ENCODE measurements around the gene POU3F2. TPM values are rescaled to one million over a fixed set of nuclear protein-coding genes. Genes with fewer than 3 reads are reported as not detected.

POU3F2 gene
- polyA plus RNA-seq, 3 donors: not detected

GRCh38 chr6:98787961-98788360, 46.4 kb upstream of the POU3F2 start:
- no peaks in the 10 kb centered on the region for H3K36me3 ChIP-seq (replicated peaks in 1 of 2; ENCODE audit: control insufficient read depth in 1 of 2, insufficient read depth in 2 of 2, low read length in 2 of 2)
- 56% methylated on average over 15 of the region's 15 CpGs for whole genome bisulfite sequencing (ENCODE audit: insufficient coverage)
- no peak for DNase-seq
- H3K27me3 ChIP-seq (ENCODE audit: control insufficient read depth in 2 of 2, insufficient read depth in 2 of 2, low read length in 2 of 2): no peaks in the 10 kb centered on the region
- no peaks in the 10 kb centered on the region for H3K4me1 Mint-ChIP-seq
- no peaks in the 10 kb centered on the region for H3K79me2 ChIP-seq (ENCODE audit: insufficient read depth, low read length)
- no peak for TF ChIP-seq CTCF (IDR thresholded peaks at IDR 0.05)
- no peak overlapping the region for H3K4me3 ChIP-seq (replicated peaks in 1 of 3; ENCODE audit: low read depth in 2 of 3, low read length in 3 of 3)
- no peak overlapping the region for H3K27ac ChIP-seq (ENCODE audit: low read depth in 1 of 2, low read length in 2 of 2)
- no peaks in the 10 kb centered on the region for H3K9me3 ChIP-seq (replicated peaks in 1 of 2; ENCODE audit: control insufficient read depth in 1 of 2, insufficient read depth in 1 of 2, low read length in 2 of 2)
- H3K27me3 Mint-ChIP-seq (ENCODE audit: low read depth in 3 of 3): peaks cover 4 to 11% (median 8%) of the 10 kb centered on the region in 3 donors
- H3K9me3 Mint-ChIP-seq: peaks cover 0 to 3% (median 0%) of the 10 kb centered on the region in 7 donors
- no peaks in the 10 kb centered on the region for H3K4me1 ChIP-seq (ENCODE audit: control insufficient read depth in 1 of 2, insufficient read depth in 2 of 2, low read length in 2 of 2)
- H4K20me1 ChIP-seq (ENCODE audit: insufficient read depth, low read length): no peaks in the 10 kb centered on the region
- H2AFZ ChIP-seq (ENCODE audit: insufficient read depth, low read depth, low read length, poor library complexity, severe bottlenecking): no peak overlapping the region
- H3K4me2 ChIP-seq (replicated peaks; ENCODE audit: extremely low read depth, low read length, poor library complexity, severe bottlenecking): no peak overlapping the region
- no peak overlapping the region for H3K9ac ChIP-seq (ENCODE audit: insufficient read depth, low read length, poor library complexity, severe bottlenecking)
- H3K27ac Mint-ChIP-seq: no peak overlapping the region
- intact Hi-C loops (cut with micrococcal nuclease): no loop called here
- H3K36me3 Mint-ChIP-seq: no peaks in the 10 kb centered on the region
- no peak overlapping the region for H3K4me3 Mint-ChIP-seq

GRCh38 chr6:98794307-98794842, 40.0 kb upstream of the POU3F2 start:
- Mint-ChIP-seq H3K4me3 (no peak overlapping the region), H3K36me3 (no peaks in the 10 kb centered on the region), H3K4me1 (no peaks in the 10 kb centered on the region), H3K9me3 (peaks cover 0 to 4% (median 0%) of the 10 kb centered on the region in 7 donors), H3K27me3 (ENCODE audit: low read depth in 3 of 3) (peaks cover 0 to 5% (median 4%) of the 10 kb centered on the region in 3 donors), H3K27ac (no peak overlapping the region)
- H3K4me3 ChIP-seq (replicated peaks in 1 of 3; ENCODE audit: low read depth in 2 of 3, low read length in 3 of 3): no peak overlapping the region
- no peaks in the 10 kb centered on the region for H3K27me3 ChIP-seq (ENCODE audit: control insufficient read depth in 2 of 2, insufficient read depth in 2 of 2, low read length in 2 of 2)
- intact Hi-C loops (cut with micrococcal nuclease): no loop called here
- no peaks in the 10 kb centered on the region for H3K9me3 ChIP-seq (replicated peaks in 1 of 2; ENCODE audit: control insufficient read depth in 1 of 2, insufficient read depth in 1 of 2, low read length in 2 of 2)
- no peak overlapping the region for H3K9ac ChIP-seq (ENCODE audit: insufficient read depth, low read length, poor library complexity, severe bottlenecking)
- WGBS (ENCODE audit: insufficient coverage): no CpG with 5 or more reads among the region's 4 CpGs
- no peak for DNase-seq
- no peaks in the 10 kb centered on the region for H3K79me2 ChIP-seq (ENCODE audit: insufficient read depth, low read length)
- H3K4me1 ChIP-seq (ENCODE audit: control insufficient read depth in 1 of 2, insufficient read depth in 2 of 2, low read length in 2 of 2): no peaks in the 10 kb centered on the region
- no peaks in the 10 kb centered on the region for H3K36me3 ChIP-seq (replicated peaks in 1 of 2; ENCODE audit: control insufficient read depth in 1 of 2, insufficient read depth in 2 of 2, low read length in 2 of 2)
- no peak for TF ChIP-seq CTCF (IDR thresholded peaks at IDR 0.05)
- H3K4me2 ChIP-seq (replicated peaks; ENCODE audit: extremely low read depth, low read length, poor library complexity, severe bottlenecking): no peak overlapping the region
- no peak overlapping the region for H2AFZ ChIP-seq (ENCODE audit: insufficient read depth, low read depth, low read length, poor library complexity, severe bottlenecking)
- no peak overlapping the region for H3K27ac ChIP-seq (ENCODE audit: low read depth in 1 of 2, low read length in 2 of 2)
- H4K20me1 ChIP-seq (ENCODE audit: insufficient read depth, low read length): no peaks in the 10 kb centered on the region

Data from CD14-positive monocyte (primary cell).